HG02678 (cell line): ENCODE data around the gene PPP2R3A.

Experiments used
- ATAC-seq: cut with Tn5 transposase; IDR thresholded peaks from one replicate; pipeline ENCODE4 v1.9.1; 2021; ENCODE audit warnings: mild to moderate bottlenecking, moderate library complexity; ENCODE audit not compliant: unreplicated experiment

The PPP2R3A gene

GRCh38 chr3:136192831-136193230, 227.3 kb downstream of the PPP2R3A start:
- no peak for ATAC-seq

GRCh38 chr3:136193278-136194054, 227.9 kb downstream of the PPP2R3A start:
- ATAC-seq: no peak

DNA sequence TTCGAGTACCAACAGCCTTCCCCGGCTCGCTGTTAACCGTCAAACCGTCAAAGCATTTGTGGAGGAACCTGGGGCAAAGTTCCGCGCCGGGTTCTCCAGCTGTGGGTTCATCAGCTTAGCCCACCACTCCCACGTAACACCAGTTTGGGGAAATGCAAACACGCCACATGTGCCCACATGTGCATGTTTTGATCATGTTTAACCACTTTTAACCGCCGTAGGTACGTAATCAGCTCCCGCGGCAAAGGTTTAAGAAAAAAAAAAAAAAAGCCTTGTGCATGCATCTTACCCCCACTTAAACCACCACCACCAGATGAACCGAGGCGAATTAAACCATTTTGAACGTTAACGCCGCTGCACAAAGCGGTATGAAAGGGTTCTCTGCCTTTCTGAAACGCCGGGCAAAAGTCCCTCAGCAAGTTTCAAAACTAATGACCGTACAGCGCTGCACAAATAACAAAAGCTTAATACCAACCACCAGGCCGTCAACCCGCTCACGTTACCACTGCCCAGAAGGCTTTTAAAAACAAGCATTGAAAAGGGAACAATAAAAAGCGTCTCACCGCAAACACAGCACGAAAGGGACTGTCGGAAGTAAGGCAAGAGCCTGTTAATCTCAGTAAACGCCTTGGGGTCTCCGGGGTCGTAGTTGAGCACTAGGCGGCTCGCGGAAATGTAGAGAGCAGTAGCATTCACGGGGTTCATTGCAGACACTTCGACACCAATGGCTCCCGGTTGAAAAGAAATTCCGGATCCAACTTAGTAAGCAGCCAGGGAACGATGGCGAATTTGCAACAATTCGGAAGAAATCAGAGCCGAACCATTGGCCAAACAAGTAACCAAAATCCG, 229.1 kb downstream of the PPP2R3A start:
- no peak for ATAC-seq

- peak; percentile 33 for ATAC-seq
These were observed 229.9 kb downstream of the PPP2R3A start for GRCh38 chr3:136195258-136196063.

DNA sequence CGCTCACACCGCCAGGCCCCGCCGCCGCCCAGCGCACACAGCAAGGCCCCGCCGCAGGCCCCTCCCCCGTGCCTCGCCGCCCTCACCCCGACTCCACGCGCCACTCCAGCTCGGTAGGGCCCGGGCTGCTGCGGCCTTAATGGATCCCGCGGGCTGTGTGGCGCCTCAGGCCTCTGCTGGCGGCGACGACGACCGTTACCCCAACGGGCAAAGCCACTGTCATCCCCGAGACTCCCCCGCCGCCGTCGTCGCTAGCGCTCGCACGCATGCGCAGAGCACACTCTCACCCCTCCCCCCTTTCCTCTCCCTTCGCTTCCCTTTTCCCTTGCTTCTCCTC, 230.5 kb downstream of the PPP2R3A start, which contains the start of gene MSL2:
Gene MSL2, minus strand, starts transcription at position 272 of the 337 bp plus-strand sequence. CDS start 1,222 bp downstream, outside the sequence.
- ATAC-seq: no peak

DNA sequence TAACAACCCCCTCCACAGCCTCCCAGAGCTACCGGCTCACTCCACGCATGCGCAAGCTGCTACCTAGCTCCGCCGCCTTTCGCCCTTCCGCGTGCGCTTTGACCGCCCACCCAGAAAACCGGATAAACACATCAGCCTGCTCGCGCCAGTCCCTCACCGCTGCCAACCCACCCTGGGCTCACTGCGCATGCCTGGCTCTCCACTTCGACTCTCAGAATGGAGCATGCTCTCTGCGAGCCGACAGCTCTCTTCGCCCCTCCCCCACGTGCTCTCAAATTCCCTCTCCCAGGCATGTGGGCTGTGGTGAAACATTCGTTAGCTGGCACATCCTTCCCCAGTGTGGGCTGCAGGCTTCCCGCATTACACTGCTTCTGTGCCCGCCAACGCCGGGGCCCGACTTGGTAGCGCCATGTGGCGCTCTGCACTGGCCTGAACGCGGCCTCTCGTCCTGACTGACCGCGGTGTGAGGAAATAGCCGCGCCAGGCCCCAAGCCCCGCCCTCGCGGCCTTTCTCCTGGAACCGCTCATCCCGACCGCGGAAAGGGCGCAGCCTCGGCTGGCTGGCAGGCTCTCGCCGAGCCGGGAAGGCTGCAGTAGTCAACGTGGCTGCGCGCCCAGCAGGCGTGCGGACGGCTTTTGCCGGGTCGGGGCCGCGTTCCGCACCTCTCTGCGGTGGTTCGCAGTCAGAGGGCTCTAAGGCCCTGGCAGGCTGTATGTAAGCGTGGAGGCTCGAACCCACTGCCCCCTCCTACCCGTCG, 231.1 kb downstream of the PPP2R3A start:
- ATAC-seq: peak; percentile 69

DNA sequence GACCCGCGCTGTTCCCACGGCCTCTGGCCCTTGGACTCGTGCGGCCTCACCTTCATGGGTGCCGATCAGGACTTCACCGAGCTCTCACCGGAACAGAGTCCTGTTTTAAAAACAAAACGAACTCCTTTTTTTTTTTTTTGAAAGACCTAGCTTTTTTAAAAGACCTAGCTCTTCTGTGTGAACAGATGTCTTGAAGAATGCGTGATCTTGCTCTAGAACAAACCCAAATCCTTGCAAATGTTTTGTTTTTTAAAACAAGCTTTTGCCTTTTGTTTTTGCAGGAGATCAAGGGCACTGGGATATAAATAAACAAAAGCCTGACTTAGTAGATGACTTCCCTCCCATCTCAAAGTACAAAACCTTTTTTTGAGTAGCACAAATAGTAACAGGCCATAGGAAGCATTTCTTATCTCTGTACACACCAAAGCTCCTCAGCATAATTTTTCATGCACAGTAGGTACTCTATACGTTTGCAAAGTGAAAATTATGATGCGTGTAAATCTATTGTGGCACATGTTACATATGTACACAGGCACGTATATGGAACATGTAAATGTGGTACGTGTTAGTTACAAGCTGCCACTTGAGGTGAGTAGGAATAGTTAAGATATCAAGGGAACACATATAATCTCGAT, 231.7 kb downstream of the PPP2R3A start:
- ATAC-seq: no peak
